Vagina (tissue), 2 donors: Measurements from ENCODE around the gene HOXB9.

ENCODE experiments used
- POLR2A ChIP-seq, 2 donors: fragments of 450-650 bp; IDR thresholded peaks; one replicate each; pipeline ENCODE4 v1.6.1; 2017; ENCODE audit warnings: antibody characterized with exemption in 2 of 2, mild to moderate bottlenecking in 2 of 2, moderate library complexity in 2 of 2
- TF ChIP-seq, protein P1 (sequence below), 3 experiments: fragments of 450-650 bp in 2 of 3; fragments of 200-600 bp in 1 of 3; sonication (generic) in 1 of 3; IDR thresholded peaks; one replicate each; pipeline ENCODE4 v1.5.1; 2017 to 2019; ENCODE audit warnings: antibody characterized with exemption in 3 of 3, mild to moderate bottlenecking in 2 of 3, moderate library complexity in 2 of 3

DNA sequence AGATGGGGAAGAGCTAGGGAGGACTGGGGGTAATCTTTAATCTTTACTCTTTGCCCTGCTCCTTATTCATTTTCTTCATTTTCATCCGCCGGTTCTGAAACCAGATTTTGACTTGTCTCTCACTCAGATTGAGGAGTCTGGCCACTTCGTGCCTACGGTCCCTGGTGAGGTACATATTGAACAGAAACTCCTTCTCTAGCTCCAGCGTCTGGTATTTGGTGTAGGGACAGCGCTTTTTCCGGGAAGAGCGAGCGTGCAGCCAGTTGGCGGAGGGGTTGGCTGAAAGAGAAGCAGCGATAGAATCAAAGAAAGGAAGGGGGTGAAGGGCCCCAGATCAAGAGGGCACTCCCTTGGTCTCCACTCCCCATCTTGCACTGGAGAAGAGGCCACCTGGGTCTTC, 3.3 kb downstream of the HOXB9 start:
- no peak for TF ChIP-seq POLR2A (IDR thresholded peaks at IDR 0.05)
- TF ChIP-seq, protein P1, sequence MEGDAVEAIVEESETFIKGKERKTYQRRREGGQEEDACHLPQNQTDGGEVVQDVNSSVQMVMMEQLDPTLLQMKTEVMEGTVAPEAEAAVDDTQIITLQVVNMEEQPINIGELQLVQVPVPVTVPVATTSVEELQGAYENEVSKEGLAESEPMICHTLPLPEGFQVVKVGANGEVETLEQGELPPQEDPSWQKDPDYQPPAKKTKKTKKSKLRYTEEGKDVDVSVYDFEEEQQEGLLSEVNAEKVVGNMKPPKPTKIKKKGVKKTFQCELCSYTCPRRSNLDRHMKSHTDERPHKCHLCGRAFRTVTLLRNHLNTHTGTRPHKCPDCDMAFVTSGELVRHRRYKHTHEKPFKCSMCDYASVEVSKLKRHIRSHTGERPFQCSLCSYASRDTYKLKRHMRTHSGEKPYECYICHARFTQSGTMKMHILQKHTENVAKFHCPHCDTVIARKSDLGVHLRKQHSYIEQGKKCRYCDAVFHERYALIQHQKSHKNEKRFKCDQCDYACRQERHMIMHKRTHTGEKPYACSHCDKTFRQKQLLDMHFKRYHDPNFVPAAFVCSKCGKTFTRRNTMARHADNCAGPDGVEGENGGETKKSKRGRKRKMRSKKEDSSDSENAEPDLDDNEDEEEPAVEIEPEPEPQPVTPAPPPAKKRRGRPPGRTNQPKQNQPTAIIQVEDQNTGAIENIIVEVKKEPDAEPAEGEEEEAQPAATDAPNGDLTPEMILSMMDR (IDR thresholded peaks at IDR 0.05) = no peak
